ENCODE measurements around the gene RAB7A. TPM values are rescaled to one million over a fixed set of nuclear protein-coding genes. Genes with fewer than 3 reads are reported as not detected.

Gene RAB7A
- total RNA-seq, 1 donor from 2014 or later = 51.2 TPM

GRCh38 chr3:128775906-128776542 lies 50.0 kb downstream of the RAB7A start:
- H3K9ac ChIP-seq = no peak overlapping the region
- no peak overlapping the region for H3K4me3 ChIP-seq
- no peaks in the 10 kb centered on the region for H3K27me3 ChIP-seq
- peaks cover 28% of the 10 kb centered on the region for H3K36me3 Mint-ChIP-seq
- no peaks in the 10 kb centered on the region for H3F3A ChIP-seq (ENCODE audit: low read depth)
- H2AFZ ChIP-seq (replicated peaks) = no peak overlapping the region
- H3K27ac ChIP-seq = no peak overlapping the region
- H3K4me3 Mint-ChIP-seq = no peak overlapping the region
- H3K9me3 Mint-ChIP-seq = peaks cover 19% of the 10 kb centered on the region
- TF ChIP-seq EZH2 (IDR thresholded peaks at IDR 0.05) = no peak
- TF ChIP-seq EZH2phosphoT487 (IDR thresholded peaks at IDR 0.05) = no peak
- TF ChIP-seq CTCF (IDR thresholded peaks at IDR 0.05) = no peak
- no peak overlapping the region for H3K4me2 ChIP-seq
- no peaks in the 10 kb centered on the region for H3K9me3 ChIP-seq (ENCODE audit: low read depth)
- H3K27me3 Mint-ChIP-seq (ENCODE audit: insufficient read depth, low read depth) = no peaks in the 10 kb centered on the region
- peaks cover 94% of the 10 kb centered on the region for H3K79me2 ChIP-seq (ENCODE audit: low read depth)
- H3K36me3 ChIP-seq = no peaks in the 10 kb centered on the region
- no peak overlapping the region for H3K27ac Mint-ChIP-seq
- peaks cover 9% of the 10 kb centered on the region for H3K4me1 Mint-ChIP-seq
- no peaks in the 10 kb centered on the region for H3K4me1 ChIP-seq
- no peak for DNase-seq (ENCODE audit: low spot score)
- H4K20me1 ChIP-seq (ENCODE audit: low read depth) = peaks cover 41% of the 10 kb centered on the region

- peaks cover 70% of the 10 kb centered on the region for H4K20me1 ChIP-seq (ENCODE audit: low read depth)
- no peak overlapping the region for H3K4me2 ChIP-seq
- peaks cover 98% of the 10 kb centered on the region for H3K79me2 ChIP-seq (ENCODE audit: low read depth)
- Mint-ChIP-seq H3K27me3 (ENCODE audit: insufficient read depth, low read depth) (no peaks in the 10 kb centered on the region), H3K27ac (no peak overlapping the region), H3K4me3 (no peak overlapping the region), H3K36me3 (peaks cover 6% of the 10 kb centered on the region), H3K4me1 (peaks cover 15% of the 10 kb centered on the region), H3K9me3 (peaks cover 1% of the 10 kb centered on the region)
- H3K27me3 ChIP-seq = no peaks in the 10 kb centered on the region
- H3K4me1 ChIP-seq = no peaks in the 10 kb centered on the region
- H3K27ac ChIP-seq = no peak overlapping the region
- no peak overlapping the region for H2AFZ ChIP-seq (replicated peaks)
- H3K36me3 ChIP-seq = no peaks in the 10 kb centered on the region
- no peak overlapping the region for H3K4me3 ChIP-seq
- TF ChIP-seq EZH2 (IDR thresholded peaks at IDR 0.05) (no peak), EZH2phosphoT487 (IDR thresholded peaks at IDR 0.05) (no peak), CTCF (IDR thresholded peaks at IDR 0.05) (no peak)
- no peaks in the 10 kb centered on the region for H3K9me3 ChIP-seq (ENCODE audit: low read depth)
- peaks cover 5% of the 10 kb centered on the region for H3F3A ChIP-seq (ENCODE audit: low read depth)
- no peak overlapping the region for H3K9ac ChIP-seq
- DNase-seq (ENCODE audit: low spot score) = no peak
Observed at GRCh38 chr3:128780101-128780837, 54.3 kb downstream of the RAB7A start.

- Histone ChIP-seq H3K36me3 (no peaks in the 10 kb centered on the region), H3K4me2 (no peak overlapping the region), H3K9me3 (ENCODE audit: low read depth) (no peaks in the 10 kb centered on the region), H3K4me1 (peaks cover 4% of the 10 kb centered on the region), H3F3A (ENCODE audit: low read depth) (peaks cover 5% of the 10 kb centered on the region), H3K79me2 (ENCODE audit: low read depth) (peaks cover 98% of the 10 kb centered on the region), H4K20me1 (ENCODE audit: low read depth) (peaks cover 75% of the 10 kb centered on the region), H3K27me3 (no peaks in the 10 kb centered on the region), H3K9ac (no peak overlapping the region), H3K4me3 (no peak overlapping the region), H2AFZ (replicated peaks) (no peak overlapping the region), H3K27ac (no peak overlapping the region)
- no peak for DNase-seq (ENCODE audit: low spot score)
- H3K9me3 Mint-ChIP-seq = no peaks in the 10 kb centered on the region
- TF ChIP-seq CTCF (IDR thresholded peaks at IDR 0.05) (no peak), EZH2 (IDR thresholded peaks at IDR 0.05) (no peak)
- no peak overlapping the region for H3K27ac Mint-ChIP-seq
- peaks cover 3% of the 10 kb centered on the region for H3K36me3 Mint-ChIP-seq
- no peak overlapping the region for H3K4me3 Mint-ChIP-seq
- peaks cover 17% of the 10 kb centered on the region for H3K4me1 Mint-ChIP-seq
- H3K27me3 Mint-ChIP-seq (ENCODE audit: insufficient read depth, low read depth) = no peaks in the 10 kb centered on the region
Observed at GRCh38 chr3:128781164-128781563, 55.2 kb downstream of the RAB7A start.
